Measurements from ENCODE around the gene KCNA1. TPM values are rescaled to one million over a fixed set of nuclear protein-coding genes. Genes with fewer than 3 reads are reported as not detected.

Gene KCNA1
- total and polyA plus RNA-seq, 2 donors (not counting 3 experiments of a cell fraction or from before 2014, with no cell fraction given) = not detected

DNA sequence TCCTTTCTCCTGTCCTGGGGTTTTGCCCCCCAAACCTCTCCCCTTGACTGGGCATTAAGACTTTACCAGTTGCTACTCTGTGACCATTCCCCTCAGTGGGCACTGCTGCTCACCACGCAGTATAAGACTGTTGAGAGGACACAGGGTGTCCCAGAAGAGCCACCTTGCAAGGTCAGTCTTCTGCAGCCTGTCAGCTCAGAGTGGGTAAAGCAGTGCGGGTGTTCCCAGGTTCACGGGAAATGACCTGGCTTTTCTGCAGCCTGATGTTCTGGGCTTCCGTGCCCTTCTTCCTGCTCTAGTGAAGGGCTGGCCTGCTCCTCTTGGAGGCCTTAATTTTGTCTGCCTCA is 34.2 kb downstream of the KCNA1 start:
- no peaks in the 10 kb centered on the region for H3K27me3 ChIP-seq (ENCODE audit: control insufficient read depth in 2 of 2, insufficient read depth in 2 of 2, low read length in 2 of 2)
- no peaks in the 10 kb centered on the region for H3K4me1 ChIP-seq (ENCODE audit: control insufficient read depth, extremely low read depth, insufficient read depth, low read length)
- no peak overlapping the region for H3K4me2 ChIP-seq (ENCODE audit: insufficient read depth, low read length)
- DNase-seq (ENCODE audit: low read depth, low spot score) = no peak
- no peaks in the 10 kb centered on the region for H3K36me3 ChIP-seq (ENCODE audit: control insufficient read depth in 2 of 2, extremely low read depth in 1 of 2, insufficient read depth in 2 of 2, low read length in 2 of 2)
- intact Hi-C loops (cut with micrococcal nuclease) = no loop called here
- dilution Hi-C loops (cut with MboI; ENCODE audit: extremely low pct_ligation_motif_present, low sequenced_read_pairs) = no loop called here
- H3K27ac ChIP-seq (ENCODE audit: insufficient read depth, low read depth, low read length) = no peak overlapping the region
- POLR2A ChIA-PET = no interaction called here
- TF ChIP-seq, protein P1, sequence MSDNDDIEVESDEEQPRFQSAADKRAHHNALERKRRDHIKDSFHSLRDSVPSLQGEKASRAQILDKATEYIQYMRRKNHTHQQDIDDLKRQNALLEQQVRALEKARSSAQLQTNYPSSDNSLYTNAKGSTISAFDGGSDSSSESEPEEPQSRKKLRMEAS (IDR thresholded peaks at IDR 0.05; ENCODE audit: insufficient read depth, insufficient read length) = no peak
- TF ChIP-seq POLR2A (IDR thresholded peaks at IDR 0.05; ENCODE audit: low read depth, low read length) (no peak), FOS (IDR thresholded peaks at IDR 0.05; ENCODE audit: borderline replicate concordance, insufficient read depth, low read length) (no peak), POLR2AphosphoS5 (IDR thresholded peaks at IDR 0.05; ENCODE audit: insufficient read depth, low read depth, low read length) (no peak), GATA2 (IDR thresholded peaks at IDR 0.05; ENCODE audit: insufficient read depth, insufficient read length, low read depth, low read length) (no peak), EZH2 (IDR thresholded peaks at IDR 0.05; ENCODE audit: borderline replicate concordance, low read depth, low read length, severe bottlenecking) (no peak), MYC (IDR thresholded peaks at IDR 0.05; ENCODE audit: low read depth, low read length) (no peak), JUN (IDR thresholded peaks at IDR 0.05; ENCODE audit: borderline replicate concordance, insufficient read depth, insufficient read length, low read depth) (no peak)
- TF ChIP-seq, protein P2, sequence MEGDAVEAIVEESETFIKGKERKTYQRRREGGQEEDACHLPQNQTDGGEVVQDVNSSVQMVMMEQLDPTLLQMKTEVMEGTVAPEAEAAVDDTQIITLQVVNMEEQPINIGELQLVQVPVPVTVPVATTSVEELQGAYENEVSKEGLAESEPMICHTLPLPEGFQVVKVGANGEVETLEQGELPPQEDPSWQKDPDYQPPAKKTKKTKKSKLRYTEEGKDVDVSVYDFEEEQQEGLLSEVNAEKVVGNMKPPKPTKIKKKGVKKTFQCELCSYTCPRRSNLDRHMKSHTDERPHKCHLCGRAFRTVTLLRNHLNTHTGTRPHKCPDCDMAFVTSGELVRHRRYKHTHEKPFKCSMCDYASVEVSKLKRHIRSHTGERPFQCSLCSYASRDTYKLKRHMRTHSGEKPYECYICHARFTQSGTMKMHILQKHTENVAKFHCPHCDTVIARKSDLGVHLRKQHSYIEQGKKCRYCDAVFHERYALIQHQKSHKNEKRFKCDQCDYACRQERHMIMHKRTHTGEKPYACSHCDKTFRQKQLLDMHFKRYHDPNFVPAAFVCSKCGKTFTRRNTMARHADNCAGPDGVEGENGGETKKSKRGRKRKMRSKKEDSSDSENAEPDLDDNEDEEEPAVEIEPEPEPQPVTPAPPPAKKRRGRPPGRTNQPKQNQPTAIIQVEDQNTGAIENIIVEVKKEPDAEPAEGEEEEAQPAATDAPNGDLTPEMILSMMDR (IDR thresholded peaks at IDR 0.05; ENCODE audit: extremely low read depth in 1 of 2, insufficient read depth in 1 of 2, low read depth in 1 of 2, low read length in 2 of 2) = no peak
- no peaks in the 10 kb centered on the region for H3K9me3 ChIP-seq (replicated peaks; ENCODE audit: control insufficient read depth, insufficient read depth, low read length)
- FAIRE-seq = no peak
- H3K4me3 ChIP-seq (replicated peaks in 1 of 3; ENCODE audit: insufficient read depth in 1 of 3, low read depth in 1 of 3, low read length in 3 of 3) = no peak overlapping the region
- no TSS peak for BruUV-seq (replicated peaks)
- H3K9me1 ChIP-seq (replicated peaks; ENCODE audit: control insufficient read depth, extremely low read depth, insufficient read depth, low read length) = no peaks in the 10 kb centered on the region
- no peaks in the 10 kb centered on the region for H4K20me1 ChIP-seq (replicated peaks; ENCODE audit: control insufficient read depth, extremely low read depth, insufficient read depth, low read length)
- H2AFZ ChIP-seq (ENCODE audit: low read depth, low read length) = no peak overlapping the region
- CTCF ChIA-PET = no interaction called here
- H3K79me2 ChIP-seq (ENCODE audit: control insufficient read depth, insufficient read depth, low read length) = no peaks in the 10 kb centered on the region
- H3K9ac ChIP-seq (replicated peaks; ENCODE audit: extremely low read depth, insufficient read depth, low read length) = no peak overlapping the region
